HG02938 (cell line): ENCODE results near the gene CARNS1.
A peak's percentile ranks its signal among the peaks of the same experiment; 100 is the strongest.
"Not testable (repeated sequence)": the region's sequence is repeated elsewhere in the genome, so short reads cannot be mapped to it uniquely, and the experiment has no call there.

Experiments
- ATAC-seq: cut with Tn5 transposase; IDR thresholded peaks from one replicate; pipeline ENCODE4 v1.9.1; 2021; ENCODE audit warnings: mild to moderate bottlenecking, moderate library complexity; ENCODE audit not compliant: unreplicated experiment

CARNS1 gene

GRCh38 chr11:67395555-67396258 is 19.8 kb upstream of the CARNS1 start:
- ATAC-seq, result no peak

- ATAC-seq, result no peak
These were observed 19.3 kb upstream of the CARNS1 start for GRCh38 chr11:67396259-67396581.

GRCh38 chr11:67396587-67397389 is 18.7 kb upstream of the CARNS1 start:
- no peak for ATAC-seq

GRCh38 chr11:67397536-67397935 is 17.9 kb upstream of the CARNS1 start:
- ATAC-seq, result no peak

- no peak for ATAC-seq
These were observed 17.4 kb upstream of the CARNS1 start for GRCh38 chr11:67397986-67398660.

- no peak for ATAC-seq
These were observed 16.6 kb upstream of the CARNS1 start for GRCh38 chr11:67398661-67399563.

GRCh38 chr11:67400251-67400941 is 15.1 kb upstream of the CARNS1 start:
- no peak for ATAC-seq

GRCh38 chr11:67400942-67401494 is 14.5 kb upstream of the CARNS1 start:
- peak; percentile 8 for ATAC-seq

GRCh38 chr11:67401495-67402191 is 13.8 kb upstream of the CARNS1 start, which contains the start of gene PPP1CA:
Gene PPP1CA, minus strand, starts transcription at chr11:67401858. Its CDS starts 76 bp downstream, at chr11:67401782.
- ATAC-seq, result peak; percentile 55

GRCh38 chr11:67402192-67402839 is 13.2 kb upstream of the CARNS1 start:
- not testable (repeated sequence) for ATAC-seq

GRCh38 chr11:67403085-67403484 is 12.4 kb upstream of the CARNS1 start:
- ATAC-seq, result not testable (repeated sequence)

GRCh38 chr11:67404515-67405195 is 10.8 kb upstream of the CARNS1 start:
- no peak for ATAC-seq

GRCh38 chr11:67405196-67405567 is 10.3 kb upstream of the CARNS1 start:
- ATAC-seq, result no peak

- no peak for ATAC-seq
These were observed 9.7 kb upstream of the CARNS1 start for GRCh38 chr11:67405688-67406339.

GRCh38 chr11:67406420-67406968 is 9.0 kb upstream of the CARNS1 start:
- no peak for ATAC-seq

- no peak for ATAC-seq
These were observed 8.3 kb upstream of the CARNS1 start for GRCh38 chr11:67406969-67407687.

GRCh38 chr11:67407688-67408163 is 7.8 kb upstream of the CARNS1 start:
- no peak for ATAC-seq
